ENCODE results near the gene MYPOP. TPM values are rescaled to one million over a fixed set of nuclear protein-coding genes. Genes with fewer than 3 reads are reported as not detected.
"Not testable (repeated sequence)": the region's sequence is repeated elsewhere in the genome, so short reads cannot be mapped to it uniquely, and the experiment has no call there.

The MYPOP gene
- total and polyA plus RNA-seq, 2 donors = 1.3 to 8.2 TPM

GRCh38 chr19:45899919-45900589, 2.4 kb downstream of the MYPOP start:
- H3K4me3 ChIP-seq (ENCODE audit: low read depth, low read length) = no peak overlapping the region
- no peaks in the 10 kb centered on the region for H3K36me3 ChIP-seq (ENCODE audit: insufficient read depth)
- no peak for DNase-seq (ENCODE audit: extremely low spot score)
- H3K27ac ChIP-seq (ENCODE audit: low read depth) = no peak overlapping the region
- 97% methylated on average over 4 of the region's 4 CpGs for WGBS
- peaks cover 3% of the 10 kb centered on the region for H3K4me1 ChIP-seq (ENCODE audit: insufficient read depth)

- H3K36me3 ChIP-seq (ENCODE audit: insufficient read depth) = no peaks in the 10 kb centered on the region
- no peak overlapping the region for H3K4me3 ChIP-seq (ENCODE audit: low read depth, low read length)
- 86% methylated on average over 7 of the region's 7 CpGs for WGBS
- no peak for DNase-seq (ENCODE audit: extremely low spot score)
- no peak overlapping the region for H3K27ac ChIP-seq (ENCODE audit: low read depth)
- peaks cover 3% of the 10 kb centered on the region for H3K4me1 ChIP-seq (ENCODE audit: insufficient read depth)
Observed at GRCh38 chr19:45899253-45899652, 3.2 kb downstream of the MYPOP start.

DNA sequence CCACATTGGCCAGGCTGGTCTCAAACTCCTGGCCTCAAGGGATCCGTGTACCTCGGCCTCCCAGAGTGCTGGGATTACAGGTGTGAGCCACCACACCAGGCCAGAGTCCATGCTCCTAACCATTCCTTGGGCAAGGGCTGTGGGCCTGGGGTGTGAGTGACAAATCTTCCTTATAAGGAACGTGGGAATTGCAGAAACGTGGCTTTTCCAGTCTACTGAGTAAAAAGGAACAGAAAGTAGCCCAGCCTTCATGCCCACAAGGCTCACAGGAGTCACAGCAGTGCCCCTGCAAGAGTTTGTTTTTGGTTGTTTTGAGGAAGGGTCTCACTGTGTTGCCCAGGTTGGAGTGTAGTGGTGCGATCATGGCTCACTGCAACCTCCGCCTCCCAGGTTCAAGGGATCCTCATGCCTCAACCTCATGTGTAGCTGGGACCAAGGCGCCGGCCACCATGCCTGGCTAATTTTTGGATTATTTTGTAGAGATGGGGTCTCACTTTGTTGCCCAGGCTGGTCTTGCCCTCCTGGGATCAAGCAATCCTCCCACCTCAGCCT, 5.1 kb downstream of the MYPOP start:
- no peak for DNase-seq (ENCODE audit: extremely low spot score)
- peaks cover 3% of the 10 kb centered on the region for H3K4me1 ChIP-seq (ENCODE audit: insufficient read depth)
- H3K4me3 ChIP-seq (ENCODE audit: low read depth, low read length) = no peak overlapping the region
- no peaks in the 10 kb centered on the region for H3K36me3 ChIP-seq (ENCODE audit: insufficient read depth)
- WGBS = 92% methylated on average over 8 of the region's 8 CpGs
- H3K27ac ChIP-seq (ENCODE audit: low read depth) = no peak overlapping the region

DNA sequence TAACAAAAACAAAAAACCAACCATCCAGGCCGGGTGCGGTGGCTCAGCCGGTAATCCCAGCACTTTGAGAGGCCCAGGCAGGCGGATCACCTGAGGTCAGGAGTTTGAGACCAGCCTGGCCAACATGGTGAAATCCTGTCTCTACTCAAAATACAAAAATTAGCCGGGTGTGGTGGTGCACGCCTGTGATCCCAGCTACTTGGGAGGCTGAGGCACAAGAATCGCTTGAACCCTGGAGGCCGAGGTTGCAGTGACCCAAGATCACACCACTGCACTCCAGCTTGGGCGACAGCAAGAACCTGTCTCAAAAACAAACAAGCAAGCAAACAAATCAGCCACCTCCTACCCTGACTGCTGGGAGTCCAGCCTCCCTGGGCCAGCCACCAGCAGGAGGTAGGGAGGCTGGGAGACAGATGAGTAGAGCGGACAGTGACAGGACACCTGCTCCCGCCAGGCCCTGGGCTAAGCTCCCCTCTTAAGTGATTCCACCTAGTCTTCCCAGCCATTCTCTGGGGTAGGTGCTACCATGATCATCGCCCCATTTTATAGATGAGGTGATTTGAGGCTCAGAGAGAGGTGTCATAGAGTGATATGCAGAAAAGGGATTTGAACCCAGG, 6.3 kb downstream of the MYPOP start:
- 94% methylated on average over 12 of the region's 12 CpGs for WGBS
- DNase-seq (ENCODE audit: extremely low spot score); H3K4me1 ChIP-seq (ENCODE audit: insufficient read depth); H3K27ac ChIP-seq (ENCODE audit: low read depth); H3K4me3 ChIP-seq (ENCODE audit: low read depth, low read length); H3K36me3 ChIP-seq (ENCODE audit: insufficient read depth): not testable (repeated sequence)

DNA sequence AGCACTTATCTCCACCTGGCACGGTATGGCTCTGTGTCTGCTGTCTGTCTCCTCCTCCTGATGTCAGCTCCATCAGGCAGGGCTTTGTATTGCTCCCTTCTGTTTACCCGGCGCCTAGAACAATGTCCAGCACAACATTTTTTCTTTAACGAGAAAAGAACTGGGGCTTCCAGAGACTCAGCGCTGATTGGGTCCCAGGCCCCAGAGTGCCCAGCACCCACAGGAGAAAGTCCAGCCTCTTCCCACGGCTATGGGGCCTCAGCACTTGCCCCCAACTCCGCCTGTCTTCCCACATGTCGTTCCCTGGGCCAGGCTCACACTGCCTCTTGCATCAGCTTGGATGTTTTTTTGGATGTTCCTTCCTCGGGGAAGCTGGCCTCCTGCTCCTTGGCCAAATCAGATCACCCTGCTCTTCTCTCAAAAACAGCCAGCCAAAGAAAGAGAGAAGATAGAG, 6.9 kb downstream of the MYPOP start:
- Histone ChIP-seq H3K4me1 (ENCODE audit: insufficient read depth) (no peaks in the 10 kb centered on the region), H3K27ac (ENCODE audit: low read depth) (no peak overlapping the region), H3K4me3 (ENCODE audit: low read depth, low read length) (no peak overlapping the region), H3K36me3 (ENCODE audit: insufficient read depth) (no peaks in the 10 kb centered on the region)
- DNase-seq (ENCODE audit: extremely low spot score) = no peak
- WGBS = 78% methylated on average over 9 of the region's 9 CpGs

- DNase-seq (ENCODE audit: extremely low spot score) = no peak
- no peak overlapping the region for H3K27ac ChIP-seq (ENCODE audit: low read depth)
- H3K4me3 ChIP-seq (ENCODE audit: low read depth, low read length) = no peak overlapping the region
- no peaks in the 10 kb centered on the region for H3K4me1 ChIP-seq (ENCODE audit: insufficient read depth)
- no peaks in the 10 kb centered on the region for H3K36me3 ChIP-seq (ENCODE audit: insufficient read depth)
- 85% methylated on average over 17 of the region's 17 CpGs for WGBS
Observed at GRCh38 chr19:45890877-45891276, 11.5 kb downstream of the MYPOP start.

GRCh38 chr19:45889210-45889885, 13.1 kb downstream of the MYPOP start:
- no peak overlapping the region for H3K4me3 ChIP-seq (ENCODE audit: low read depth, low read length)
- no peaks in the 10 kb centered on the region for H3K4me1 ChIP-seq (ENCODE audit: insufficient read depth)
- 69% methylated on average over 6 of the region's 6 CpGs for WGBS
- H3K36me3 ChIP-seq (ENCODE audit: insufficient read depth) = no peaks in the 10 kb centered on the region
- H3K27ac ChIP-seq (ENCODE audit: low read depth) = no peak overlapping the region
- DNase-seq (ENCODE audit: extremely low spot score) = no peak

DNA sequence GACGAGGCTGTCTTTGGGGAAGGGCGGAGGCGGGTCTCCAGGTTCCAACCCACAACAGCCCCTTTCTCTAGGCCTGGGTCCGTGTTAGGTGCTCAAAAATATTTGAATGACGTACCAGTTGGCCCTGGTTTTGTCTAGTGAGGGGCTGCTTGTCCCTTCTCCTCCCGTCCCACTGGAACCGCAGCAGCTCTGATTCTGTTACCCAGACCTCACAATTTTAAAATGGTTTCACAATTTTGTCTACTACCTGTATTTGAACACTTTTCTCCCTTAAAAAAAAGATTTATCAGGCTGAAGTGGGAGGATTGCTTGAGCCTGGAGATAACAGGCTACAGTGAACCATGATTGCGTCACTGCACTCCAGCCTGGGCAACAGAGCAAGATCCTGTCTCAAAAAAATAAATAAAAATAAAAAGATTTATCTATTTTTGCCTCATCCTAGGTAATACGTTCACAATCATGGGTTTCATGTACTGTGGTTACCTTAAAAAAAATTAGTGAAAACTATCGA, 15.2 kb downstream of the MYPOP start:
- Histone ChIP-seq H3K4me3 (ENCODE audit: low read depth, low read length) (peak overlapping the region; percentile 87), H3K4me1 (ENCODE audit: insufficient read depth) (no peaks in the 10 kb centered on the region), H3K27ac (ENCODE audit: low read depth) (peak overlapping the region; percentile 84), H3K36me3 (ENCODE audit: insufficient read depth) (no peaks in the 10 kb centered on the region)
- no peak for DNase-seq (ENCODE audit: extremely low spot score)
- WGBS = 42% methylated on average over 10 of the region's 10 CpGs

- no peaks in the 10 kb centered on the region for H3K36me3 ChIP-seq (ENCODE audit: insufficient read depth)
- H3K27ac ChIP-seq (ENCODE audit: low read depth) = peak overlapping the region; percentile 84
- H3K4me3 ChIP-seq (ENCODE audit: low read depth, low read length) = peak overlapping the region; percentile 87
- DNase-seq (ENCODE audit: extremely low spot score) = peak; percentile 93
- H3K4me1 ChIP-seq (ENCODE audit: insufficient read depth) = no peaks in the 10 kb centered on the region
- under 1% methylated on average over 32 of the region's 32 CpGs for WGBS
Observed at GRCh38 chr19:45886427-45887199, 15.8 kb downstream of the MYPOP start.

GRCh38 chr19:45885556-45886426, 16.6 kb downstream of the MYPOP start, which contains the start of gene IRF2BP1:
Gene IRF2BP1, minus strand, starts transcription at chr19:45886141. Its CDS starts 367 bp downstream, at chr19:45885774.
- Histone ChIP-seq H3K36me3 (ENCODE audit: insufficient read depth) (no peaks in the 10 kb centered on the region), H3K4me3 (ENCODE audit: low read depth, low read length) (peak within 1 kb of the TSS; percentile 87), H3K27ac (ENCODE audit: low read depth) (peak within 1 kb of the TSS; percentile 84), H3K4me1 (ENCODE audit: insufficient read depth) (no peaks in the 10 kb centered on the region)
- peak; percentile 79 for DNase-seq (ENCODE audit: extremely low spot score)
- under 1% methylated on average over 107 of the region's 107 CpGs for WGBS

DNA sequence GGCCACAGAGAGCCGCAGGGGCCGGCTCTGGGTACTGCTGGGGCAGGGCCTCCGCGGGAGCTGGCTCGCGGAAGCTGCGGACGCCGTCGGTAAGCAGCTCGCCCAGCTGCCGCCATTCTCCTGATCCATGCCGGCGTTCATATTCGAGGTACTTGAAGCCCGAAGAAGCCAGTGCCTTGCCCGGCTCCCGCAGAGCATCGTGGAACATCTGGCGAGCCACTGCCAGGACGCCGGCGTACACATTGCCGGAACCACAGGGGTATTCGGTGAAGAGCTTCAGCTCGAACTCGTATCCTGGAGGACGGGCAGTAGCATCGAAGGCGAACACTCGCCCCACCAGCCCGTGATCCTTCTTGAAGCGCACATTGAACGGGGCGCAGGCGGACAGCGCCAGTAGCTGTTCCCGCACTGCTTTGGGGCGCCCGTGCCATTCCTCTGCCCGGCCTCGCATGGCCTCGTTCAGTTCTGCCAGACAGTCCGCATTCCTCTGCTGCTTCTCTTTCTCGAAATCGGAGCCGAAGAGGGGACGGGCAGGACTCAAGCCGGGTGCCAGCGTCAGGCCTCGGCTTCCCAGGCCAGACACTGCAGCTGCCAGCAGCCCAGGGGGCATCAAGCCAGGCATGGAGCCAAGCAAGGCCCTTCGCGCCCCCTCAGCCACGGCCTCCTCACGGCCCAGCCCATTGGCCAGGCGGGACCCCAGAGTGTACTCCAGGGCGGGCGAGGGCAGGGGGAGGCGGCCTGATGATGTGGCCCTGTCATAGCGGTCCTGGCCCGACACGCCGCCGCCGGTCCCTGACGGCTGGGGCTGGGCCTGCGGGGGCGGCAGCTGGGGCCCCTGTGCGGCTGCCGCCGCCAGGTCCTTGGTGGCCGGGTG, 17.5 kb downstream of the MYPOP start:
- Histone ChIP-seq H3K36me3 (ENCODE audit: insufficient read depth) (no peaks in the 10 kb centered on the region), H3K4me1 (ENCODE audit: insufficient read depth) (no peaks in the 10 kb centered on the region), H3K27ac (ENCODE audit: low read depth) (no peak overlapping the region), H3K4me3 (ENCODE audit: low read depth, low read length) (peak overlapping the region; percentile 87)
- WGBS = 61% methylated on average over 72 of the region's 72 CpGs
- DNase-seq (ENCODE audit: extremely low spot score) = no peak
